Measurements from ENCODE around the gene DNAH8. TPM values are rescaled to one million over a fixed set of nuclear protein-coding genes. Genes with fewer than 3 reads are reported as not detected.

The DNAH8 gene
- total RNA-seq, 1 donor from 2014 or later, result 0.24 TPM

DNA sequence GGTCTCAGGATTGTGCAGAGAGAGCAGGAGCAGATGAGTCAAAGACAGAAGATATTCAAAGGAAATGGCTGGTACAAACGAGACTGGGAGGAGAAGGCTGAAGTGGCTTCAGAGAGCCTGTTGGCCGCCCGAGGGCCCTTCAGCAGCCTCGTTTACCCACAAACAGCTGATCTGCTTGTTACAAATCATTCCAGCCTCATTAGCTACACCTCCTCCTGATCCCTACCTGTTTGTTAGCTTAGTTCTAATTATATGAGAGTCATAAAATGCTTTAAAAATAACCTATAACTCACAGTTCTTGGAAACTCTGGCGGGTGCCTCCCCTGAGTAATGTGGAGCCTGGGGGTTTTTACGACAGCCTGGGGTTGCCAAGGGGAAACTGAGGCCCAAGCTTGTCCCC is 346.1 kb downstream of the DNAH8 start:
- Mint-ChIP-seq H3K4me1 (ENCODE audit: unreplicated experiment) (no peaks in the 10 kb centered on the region), H3K36me3 (ENCODE audit: unreplicated experiment) (no peaks in the 10 kb centered on the region), H3K4me3 (ENCODE audit: unreplicated experiment) (no peak overlapping the region), H3K9me3 (ENCODE audit: unreplicated experiment) (no peaks in the 10 kb centered on the region), H3K27me3 (ENCODE audit: unreplicated experiment) (peaks cover 13% of the 10 kb centered on the region), H3K27ac (ENCODE audit: unreplicated experiment) (no peak overlapping the region)
- TF ChIP-seq, protein P1, sequence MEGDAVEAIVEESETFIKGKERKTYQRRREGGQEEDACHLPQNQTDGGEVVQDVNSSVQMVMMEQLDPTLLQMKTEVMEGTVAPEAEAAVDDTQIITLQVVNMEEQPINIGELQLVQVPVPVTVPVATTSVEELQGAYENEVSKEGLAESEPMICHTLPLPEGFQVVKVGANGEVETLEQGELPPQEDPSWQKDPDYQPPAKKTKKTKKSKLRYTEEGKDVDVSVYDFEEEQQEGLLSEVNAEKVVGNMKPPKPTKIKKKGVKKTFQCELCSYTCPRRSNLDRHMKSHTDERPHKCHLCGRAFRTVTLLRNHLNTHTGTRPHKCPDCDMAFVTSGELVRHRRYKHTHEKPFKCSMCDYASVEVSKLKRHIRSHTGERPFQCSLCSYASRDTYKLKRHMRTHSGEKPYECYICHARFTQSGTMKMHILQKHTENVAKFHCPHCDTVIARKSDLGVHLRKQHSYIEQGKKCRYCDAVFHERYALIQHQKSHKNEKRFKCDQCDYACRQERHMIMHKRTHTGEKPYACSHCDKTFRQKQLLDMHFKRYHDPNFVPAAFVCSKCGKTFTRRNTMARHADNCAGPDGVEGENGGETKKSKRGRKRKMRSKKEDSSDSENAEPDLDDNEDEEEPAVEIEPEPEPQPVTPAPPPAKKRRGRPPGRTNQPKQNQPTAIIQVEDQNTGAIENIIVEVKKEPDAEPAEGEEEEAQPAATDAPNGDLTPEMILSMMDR (IDR thresholded peaks at IDR 0.05), result no peak
- DNase-seq (ENCODE audit: extremely low spot score, unreplicated experiment), result no peak

DNA sequence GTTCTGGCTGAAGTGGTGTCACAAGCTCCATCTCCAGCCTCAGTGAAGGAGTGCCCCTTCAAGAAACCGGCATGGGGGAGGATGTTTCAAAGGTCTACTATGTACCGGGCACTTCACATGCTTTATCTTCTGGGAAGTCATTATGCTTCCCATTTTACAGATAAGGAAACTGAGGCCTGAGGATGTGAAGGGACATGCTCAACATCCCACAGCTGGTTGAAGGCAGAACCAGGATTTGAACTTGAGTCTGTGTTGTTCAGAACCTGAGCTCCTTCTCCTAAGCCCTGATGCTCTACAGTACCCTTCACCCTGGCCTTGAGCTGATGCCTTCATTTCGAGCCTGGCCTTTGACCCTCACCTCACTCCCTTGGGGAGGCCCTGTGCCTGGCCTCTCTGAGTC is 346.5 kb downstream of the DNAH8 start:
- H3K4me3 Mint-ChIP-seq (ENCODE audit: unreplicated experiment), result no peak overlapping the region

DNA sequence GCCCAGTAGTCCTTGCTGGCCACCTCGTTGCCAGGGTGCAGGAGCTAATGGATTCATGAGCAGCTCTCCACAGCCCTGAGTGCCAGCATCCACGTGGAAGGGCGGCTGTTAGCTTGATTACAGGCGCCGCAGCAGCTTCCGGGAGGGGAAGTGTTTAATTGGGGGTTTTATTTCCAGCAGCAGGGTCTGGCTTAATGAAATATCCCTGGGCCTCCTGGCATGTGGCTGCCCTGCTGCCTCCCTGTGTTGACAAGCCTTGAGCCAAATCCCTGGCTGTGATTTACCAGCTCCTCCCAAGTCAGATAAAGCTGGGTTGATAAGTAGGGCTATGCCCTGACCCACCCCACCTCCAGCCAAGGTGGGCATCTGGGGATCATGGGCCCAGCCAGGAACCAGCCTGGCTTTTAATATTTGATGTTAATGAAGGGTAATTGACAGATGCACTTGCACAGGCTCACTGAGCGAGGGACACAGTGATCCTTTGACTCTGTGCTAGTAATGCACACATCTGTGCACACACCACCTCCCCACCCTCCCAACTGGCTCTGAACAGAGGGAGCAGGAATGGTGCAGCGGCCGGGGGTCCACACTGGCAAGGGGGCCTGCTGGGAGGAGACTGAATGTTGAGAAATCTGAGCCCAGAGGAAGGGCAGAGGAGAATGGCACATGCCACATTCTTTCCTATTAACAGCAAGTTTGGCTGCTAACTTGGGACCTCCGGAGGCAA is 347.1 kb downstream of the DNAH8 start:
- TF ChIP-seq, protein P1 (IDR thresholded peaks at IDR 0.05), result no peak
- no peak overlapping the region for H3K27ac Mint-ChIP-seq (ENCODE audit: unreplicated experiment)
- peaks cover 17% of the 10 kb centered on the region for H3K27me3 Mint-ChIP-seq (ENCODE audit: unreplicated experiment)

More for the DNA sequence above, 346.5 kb downstream of the DNAH8 start:
- H3K4me1 Mint-ChIP-seq (ENCODE audit: unreplicated experiment), result no peaks in the 10 kb centered on the region
- H3K36me3 Mint-ChIP-seq (ENCODE audit: unreplicated experiment), result no peaks in the 10 kb centered on the region
- TF ChIP-seq, protein P1 (IDR thresholded peaks at IDR 0.05), result no peak
- H3K27ac Mint-ChIP-seq (ENCODE audit: unreplicated experiment), result no peak overlapping the region
- peaks cover 17% of the 10 kb centered on the region for H3K27me3 Mint-ChIP-seq (ENCODE audit: unreplicated experiment)
- no peaks in the 10 kb centered on the region for H3K9me3 Mint-ChIP-seq (ENCODE audit: unreplicated experiment)
- DNase-seq (ENCODE audit: extremely low spot score, unreplicated experiment), result no peak

DNA sequence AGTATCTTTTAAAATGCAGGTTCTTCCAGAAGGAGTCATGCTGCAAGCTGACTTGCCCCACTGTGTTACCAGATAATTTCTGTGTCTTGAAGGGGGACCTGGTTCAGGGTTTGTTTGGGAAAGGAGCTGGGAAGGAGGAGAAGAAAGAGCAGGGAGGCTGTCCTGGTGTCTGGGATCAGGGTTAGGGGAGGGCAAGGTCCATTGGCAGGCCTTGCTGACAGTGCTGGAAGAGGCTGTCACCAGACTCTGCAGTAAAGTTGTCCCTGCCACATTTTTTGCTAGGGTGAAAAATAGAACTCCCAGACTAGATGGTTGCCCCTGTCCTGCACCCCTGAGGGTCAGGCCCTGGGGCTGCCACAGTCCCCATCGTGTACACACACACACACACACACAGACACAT is 348.4 kb downstream of the DNAH8 start:
- Mint-ChIP-seq H3K4me3 (ENCODE audit: unreplicated experiment) (no peak overlapping the region), H3K36me3 (ENCODE audit: unreplicated experiment) (no peaks in the 10 kb centered on the region), H3K27ac (ENCODE audit: unreplicated experiment) (no peak overlapping the region), H3K27me3 (ENCODE audit: unreplicated experiment) (peaks cover 20% of the 10 kb centered on the region), H3K9me3 (ENCODE audit: unreplicated experiment) (no peaks in the 10 kb centered on the region), H3K4me1 (ENCODE audit: unreplicated experiment) (no peaks in the 10 kb centered on the region)
- TF ChIP-seq, protein P1 (IDR thresholded peaks at IDR 0.05), result no peak
- no peak for DNase-seq (ENCODE audit: extremely low spot score, unreplicated experiment)

More for the DNA sequence above, 347.1 kb downstream of the DNAH8 start:
- DNase-seq (ENCODE audit: extremely low spot score, unreplicated experiment), result no peak
- no peaks in the 10 kb centered on the region for H3K9me3 Mint-ChIP-seq (ENCODE audit: unreplicated experiment)
- no peaks in the 10 kb centered on the region for H3K36me3 Mint-ChIP-seq (ENCODE audit: unreplicated experiment)
- H3K4me1 Mint-ChIP-seq (ENCODE audit: unreplicated experiment), result no peaks in the 10 kb centered on the region
- H3K4me3 Mint-ChIP-seq (ENCODE audit: unreplicated experiment), result no peak overlapping the region

DNA sequence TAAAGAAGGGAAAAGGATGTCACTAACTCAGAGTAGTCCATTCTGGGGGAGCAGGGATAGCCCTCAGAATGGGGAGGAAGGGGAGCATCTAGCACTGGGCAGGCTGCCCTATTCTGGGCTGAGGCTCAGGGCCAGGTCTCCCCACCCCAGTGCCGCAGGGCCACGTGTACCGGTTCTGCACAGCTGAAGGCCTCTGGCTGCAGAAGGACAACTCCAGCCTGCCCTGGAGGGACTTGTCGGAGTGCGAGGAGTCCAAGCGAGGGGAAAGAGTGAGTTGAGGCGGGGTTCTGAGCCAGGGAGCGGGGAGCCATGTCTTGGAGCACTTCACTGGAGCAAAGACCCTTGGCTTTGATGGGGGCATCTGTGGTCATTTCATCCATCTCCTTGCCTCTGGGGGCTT is 350.4 kb downstream of the DNAH8 start:
- peaks cover 24% of the 10 kb centered on the region for H3K27me3 Mint-ChIP-seq (ENCODE audit: unreplicated experiment)
- no peaks in the 10 kb centered on the region for H3K9me3 Mint-ChIP-seq (ENCODE audit: unreplicated experiment)
- no peaks in the 10 kb centered on the region for H3K4me1 Mint-ChIP-seq (ENCODE audit: unreplicated experiment)
- H3K27ac Mint-ChIP-seq (ENCODE audit: unreplicated experiment), result no peak overlapping the region
- DNase-seq (ENCODE audit: extremely low spot score, unreplicated experiment), result no peak
- H3K4me3 Mint-ChIP-seq (ENCODE audit: unreplicated experiment), result no peak overlapping the region
- no peaks in the 10 kb centered on the region for H3K36me3 Mint-ChIP-seq (ENCODE audit: unreplicated experiment)
- TF ChIP-seq, protein P1 (IDR thresholded peaks at IDR 0.05), result no peak
